HG03460 (cell line): ENCODE data around the gene STK36.

Experiments
- ATAC-seq: cut with Tn5 transposase; IDR thresholded peaks from one replicate; pipeline ENCODE4 v1.9.1; 2021; ENCODE audit not compliant: unreplicated experiment

Gene STK36

GRCh38 chr2:218671654-218672566, at the start of gene STK36, which contains the start of gene RNF25:
Gene STK36 (plus strand): TSS chr2:218672086. CDS start chr2:218672830, 744 bp downstream.
Gene RNF25 (minus strand): TSS chr2:218672002. CDS start chr2:218671970, 32 bp downstream.
- ATAC-seq = peak; percentile 94

- no peak for ATAC-seq
These were observed 49.1 kb upstream of the STK36 start for GRCh38 chr2:218622606-218623365.

GRCh38 chr2:218623366-218623705, 48.5 kb upstream of the STK36 start:
- ATAC-seq = no peak

- no peak for ATAC-seq
These were observed 45.5 kb upstream of the STK36 start for GRCh38 chr2:218626369-218626768.

- no peak for ATAC-seq
These were observed 43.9 kb upstream of the STK36 start for GRCh38 chr2:218627939-218628338.

- no peak for ATAC-seq
These were observed 40.0 kb upstream of the STK36 start for GRCh38 chr2:218631837-218632236.

GRCh38 chr2:218635719-218636118, 36.2 kb upstream of the STK36 start:
- ATAC-seq = no peak

- ATAC-seq = no peak
These were observed 33.5 kb upstream of the STK36 start for GRCh38 chr2:218638372-218638771.

- ATAC-seq = no peak
These were observed 29.7 kb upstream of the STK36 start for GRCh38 chr2:218642121-218642656.

- ATAC-seq = no peak
These were observed 29.1 kb upstream of the STK36 start for GRCh38 chr2:218642786-218643185.

GRCh38 chr2:218643751-218644310, 28.1 kb upstream of the STK36 start:
- ATAC-seq = no peak

GRCh38 chr2:218644721-218645120, 27.2 kb upstream of the STK36 start:
- no peak for ATAC-seq

GRCh38 chr2:218645126-218645525, 26.8 kb upstream of the STK36 start:
- peak; percentile 53 for ATAC-seq

GRCh38 chr2:218648088-218648786, 23.6 kb upstream of the STK36 start:
- ATAC-seq = no peak

GRCh38 chr2:218648787-218649100, 23.1 kb upstream of the STK36 start:
- ATAC-seq = no peak

GRCh38 chr2:218655751-218656150, 16.1 kb upstream of the STK36 start:
- no peak for ATAC-seq

- ATAC-seq = peak; percentile 36
These were observed 13.1 kb upstream of the STK36 start for GRCh38 chr2:218658671-218659257.

GRCh38 chr2:218659258-218659987, 12.5 kb upstream of the STK36 start, which contains the start of the genes BCS1L and ZNF142:
Gene BCS1L (plus strand): TSS chr2:218659683. CDS start chr2:218660988, 1,305 bp downstream.
Gene ZNF142 (minus strand): TSS chr2:218659623. CDS start chr2:218656429, 3,194 bp downstream.
- ATAC-seq = peak; percentile 98

GRCh38 chr2:218659988-218660358, 11.9 kb upstream of the STK36 start:
- no peak for ATAC-seq

- ATAC-seq = no peak
These were observed 9.5 kb upstream of the STK36 start for GRCh38 chr2:218662377-218662776.
